ENCODE results near the gene TRIM41. TPM values are rescaled to one million over a fixed set of nuclear protein-coding genes. Genes with fewer than 3 reads are reported as not detected.
"Not testable (repeated sequence)": the region's sequence is repeated elsewhere in the genome, so short reads cannot be mapped to it uniquely, and the experiment has no call there.

Gene TRIM41
- total RNA-seq, 1 donor from 2014 or later, result 39.1 TPM

DNA sequence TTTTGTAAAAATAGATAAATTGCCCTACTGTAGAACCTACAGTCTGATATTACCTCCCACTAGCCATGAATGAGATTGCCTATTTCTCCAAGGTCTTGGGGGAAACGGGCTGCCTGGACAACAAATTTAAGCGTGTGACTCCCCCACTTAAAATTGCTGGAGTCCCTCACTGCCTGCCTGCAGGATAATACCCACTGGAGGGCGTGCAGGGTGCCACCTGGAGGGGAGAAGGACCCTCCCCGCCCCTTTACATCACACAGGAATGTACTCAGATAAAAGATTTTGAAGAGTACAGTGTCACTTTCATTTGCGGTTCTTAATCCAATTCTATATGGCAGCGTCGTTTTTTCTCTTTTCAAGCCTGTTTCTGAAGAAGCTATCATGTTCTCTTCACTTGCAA is 11.9 kb upstream of the TRIM41 start:
- DNase-seq (ENCODE audit: low read depth, low spot score), result no peak
- H3K36me3 Mint-ChIP-seq (ENCODE audit: low read depth), result peaks cover 12% of the 10 kb centered on the region

DNA sequence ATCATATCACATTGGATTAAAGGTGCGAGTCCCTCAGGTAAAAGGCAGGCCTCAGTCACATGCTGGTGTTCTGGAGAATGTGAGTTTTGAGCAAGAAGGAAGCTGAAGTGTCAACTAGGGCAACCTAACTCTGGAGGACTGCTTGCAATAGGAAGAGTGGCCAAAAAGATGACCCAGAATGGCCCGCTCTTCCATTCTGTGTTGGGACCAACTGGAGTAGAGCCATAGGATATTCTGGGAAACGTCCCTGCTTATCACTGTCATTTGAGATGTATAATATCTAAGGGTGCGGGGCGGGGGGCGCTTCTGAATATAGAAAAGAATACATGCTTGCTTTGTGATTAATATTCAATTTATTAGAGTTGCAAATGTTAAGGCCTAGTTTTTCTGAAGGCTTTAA is 11.0 kb upstream of the TRIM41 start:
- Mint-ChIP-seq H3K27me3 (ENCODE audit: low read depth) (peaks cover 67% of the 10 kb centered on the region), H3K36me3 (ENCODE audit: low read depth) (peaks cover 6% of the 10 kb centered on the region), H3K4me1 (peaks cover 18% of the 10 kb centered on the region), H3K4me3 (no peak overlapping the region), H3K27ac (ENCODE audit: unreplicated experiment) (no peak overlapping the region), H3K9me3 (peaks cover 4% of the 10 kb centered on the region)
- TF ChIP-seq, protein P1, sequence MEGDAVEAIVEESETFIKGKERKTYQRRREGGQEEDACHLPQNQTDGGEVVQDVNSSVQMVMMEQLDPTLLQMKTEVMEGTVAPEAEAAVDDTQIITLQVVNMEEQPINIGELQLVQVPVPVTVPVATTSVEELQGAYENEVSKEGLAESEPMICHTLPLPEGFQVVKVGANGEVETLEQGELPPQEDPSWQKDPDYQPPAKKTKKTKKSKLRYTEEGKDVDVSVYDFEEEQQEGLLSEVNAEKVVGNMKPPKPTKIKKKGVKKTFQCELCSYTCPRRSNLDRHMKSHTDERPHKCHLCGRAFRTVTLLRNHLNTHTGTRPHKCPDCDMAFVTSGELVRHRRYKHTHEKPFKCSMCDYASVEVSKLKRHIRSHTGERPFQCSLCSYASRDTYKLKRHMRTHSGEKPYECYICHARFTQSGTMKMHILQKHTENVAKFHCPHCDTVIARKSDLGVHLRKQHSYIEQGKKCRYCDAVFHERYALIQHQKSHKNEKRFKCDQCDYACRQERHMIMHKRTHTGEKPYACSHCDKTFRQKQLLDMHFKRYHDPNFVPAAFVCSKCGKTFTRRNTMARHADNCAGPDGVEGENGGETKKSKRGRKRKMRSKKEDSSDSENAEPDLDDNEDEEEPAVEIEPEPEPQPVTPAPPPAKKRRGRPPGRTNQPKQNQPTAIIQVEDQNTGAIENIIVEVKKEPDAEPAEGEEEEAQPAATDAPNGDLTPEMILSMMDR (conservative IDR thresholded peaks at IDR 0.05), result no peak
- DNase-seq (ENCODE audit: low read depth, low spot score), result no peak

More for the DNA sequence above, 11.9 kb upstream of the TRIM41 start:
- peaks cover 6% of the 10 kb centered on the region for H3K9me3 Mint-ChIP-seq
- peaks cover 22% of the 10 kb centered on the region for H3K4me1 Mint-ChIP-seq
- H3K4me3 Mint-ChIP-seq, result no peak overlapping the region
- TF ChIP-seq, protein P1 (conservative IDR thresholded peaks at IDR 0.05), result no peak
- H3K27ac Mint-ChIP-seq (ENCODE audit: unreplicated experiment), result no peak overlapping the region
- H3K27me3 Mint-ChIP-seq (ENCODE audit: low read depth), result peaks cover 68% of the 10 kb centered on the region

DNA sequence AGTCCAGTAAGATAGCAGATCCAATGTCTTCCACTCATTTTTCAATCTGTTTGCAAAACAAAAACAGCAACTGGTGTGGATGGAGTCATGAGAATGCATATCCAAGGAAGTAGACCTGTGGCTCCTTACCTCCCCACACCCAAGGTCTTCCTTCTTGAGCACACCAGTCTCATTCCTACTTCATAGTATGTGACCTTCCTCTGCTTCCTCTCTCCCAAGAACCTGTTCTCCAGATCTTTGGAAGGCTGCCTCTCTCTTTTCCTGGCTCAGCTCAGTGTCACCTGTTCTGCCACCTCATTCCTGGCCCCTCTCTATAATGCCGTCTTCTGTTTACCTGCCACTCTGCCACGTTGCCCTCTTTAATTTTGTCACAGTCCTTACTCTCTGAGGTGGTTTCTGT is 10.1 kb upstream of the TRIM41 start:
- Mint-ChIP-seq H3K36me3 (ENCODE audit: low read depth) (no peaks in the 10 kb centered on the region), H3K27ac (ENCODE audit: unreplicated experiment) (no peak overlapping the region), H3K27me3 (ENCODE audit: low read depth) (peaks cover 67% of the 10 kb centered on the region), H3K4me1 (peaks cover 19% of the 10 kb centered on the region), H3K9me3 (no peaks in the 10 kb centered on the region), H3K4me3 (peak overlapping the region; percentile 2)
- TF ChIP-seq, protein P1 (conservative IDR thresholded peaks at IDR 0.05), result no peak
- DNase-seq (ENCODE audit: low read depth, low spot score), result no peak

DNA sequence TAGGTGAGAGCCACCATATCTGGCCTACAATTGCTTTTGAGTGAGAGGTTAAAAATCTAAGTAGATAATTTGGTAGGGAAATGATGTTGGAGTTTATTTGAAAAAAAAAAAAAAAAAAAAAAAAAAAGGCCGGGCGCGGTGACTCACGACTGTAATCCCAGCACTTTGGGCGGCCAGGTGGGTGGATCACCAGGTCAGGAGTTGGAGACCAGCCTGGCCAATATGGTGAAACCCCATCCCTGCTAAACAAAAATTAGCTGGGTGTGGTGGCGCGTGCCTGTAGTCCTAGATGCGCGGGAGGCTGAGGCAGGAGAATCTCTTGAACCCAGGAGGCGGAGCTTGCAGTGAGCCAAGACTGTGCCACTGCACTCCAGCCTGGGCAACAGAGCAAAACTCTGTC is 8.8 kb upstream of the TRIM41 start:
- not testable (repeated sequence) for DNase-seq (ENCODE audit: low read depth, low spot score); H3K27ac Mint-ChIP-seq (ENCODE audit: unreplicated experiment); H3K36me3 Mint-ChIP-seq (ENCODE audit: low read depth); H3K9me3 Mint-ChIP-seq
- Mint-ChIP-seq H3K4me3 (peak overlapping the region; percentile 52), H3K4me1 (peaks cover 18% of the 10 kb centered on the region), H3K27me3 (ENCODE audit: low read depth) (peaks cover 73% of the 10 kb centered on the region)

DNA sequence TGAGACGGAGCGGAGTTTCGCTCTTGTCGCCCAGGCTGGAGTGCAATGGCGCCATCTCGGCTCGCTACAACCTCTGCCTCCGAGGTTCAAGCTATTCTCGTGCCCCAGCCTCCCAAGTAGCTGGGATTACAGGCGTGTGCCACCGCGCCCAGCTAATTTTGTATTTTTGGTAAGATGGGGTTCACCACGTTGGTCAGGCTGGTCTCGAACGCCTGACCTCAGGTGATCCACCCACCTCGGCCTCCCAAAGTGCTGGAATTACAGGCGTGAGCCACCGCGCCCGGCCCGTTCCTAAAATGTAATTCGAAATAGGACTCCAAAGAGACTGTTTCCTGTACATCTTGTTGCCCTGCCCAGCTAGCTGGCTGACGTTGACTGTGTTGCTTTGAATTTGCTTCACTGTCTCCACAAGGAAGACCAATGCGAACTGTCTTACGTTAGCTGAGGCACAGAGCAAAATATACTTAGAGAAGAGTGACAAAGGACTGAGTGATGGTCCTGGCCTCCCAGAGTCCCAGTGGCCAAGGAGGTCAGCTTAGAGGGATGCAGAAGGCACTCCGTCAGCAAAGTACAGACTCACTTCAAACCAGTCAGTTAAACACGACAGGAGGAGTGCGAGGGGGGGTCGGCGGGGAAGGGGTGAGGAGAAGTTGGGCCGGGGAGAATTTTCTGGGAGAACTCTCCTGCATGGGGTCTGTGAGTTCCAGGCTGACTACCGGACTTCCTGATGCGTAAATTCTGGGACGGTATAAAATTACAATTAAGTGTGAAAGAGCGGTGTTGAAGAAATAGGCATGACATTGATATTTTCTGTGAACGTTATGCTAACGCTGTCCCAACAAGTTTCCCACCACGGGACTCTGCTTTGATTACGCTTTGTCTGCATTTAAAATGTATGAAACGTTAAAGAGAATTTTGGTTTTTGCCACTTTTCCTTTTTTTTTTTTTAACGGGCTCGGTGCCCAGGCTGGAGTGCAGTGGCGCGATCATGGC is 6.8 kb upstream of the TRIM41 start:
- H3K27me3 Mint-ChIP-seq (ENCODE audit: low read depth), result peaks cover 82% of the 10 kb centered on the region

More for the DNA sequence above, 6.8 kb upstream of the TRIM41 start:
- TF ChIP-seq, protein P1 (conservative IDR thresholded peaks at IDR 0.05), result no peak
- Mint-ChIP-seq H3K4me1 (peaks cover 21% of the 10 kb centered on the region), H3K27ac (ENCODE audit: unreplicated experiment) (no peak overlapping the region), H3K9me3 (peaks cover 3% of the 10 kb centered on the region), H3K36me3 (ENCODE audit: low read depth) (peaks cover 3% of the 10 kb centered on the region), H3K4me3 (peak overlapping the region; percentile 83)
- no peak for DNase-seq (ENCODE audit: low read depth, low spot score)

Measured in neural crest cell (in vitro differentiated cells).